GM21515 (cell line): Measurements from ENCODE around the gene ANKRD65.
A peak's percentile ranks its signal among the peaks of the same experiment; 100 is the strongest.
"Not testable (repeated sequence)": the region's sequence is repeated elsewhere in the genome, so short reads cannot be mapped to it uniquely, and the experiment has no call there.

Experiments
- ATAC-seq: cut with Tn5 transposase; IDR thresholded peaks from one replicate; pipeline ENCODE4 v1.9.1; 2021; ENCODE audit not compliant: unreplicated experiment

ANKRD65 gene

GRCh38 chr1:1397839-1398523 is 23.1 kb downstream of the ANKRD65 start:
- no peak for ATAC-seq

DNA sequence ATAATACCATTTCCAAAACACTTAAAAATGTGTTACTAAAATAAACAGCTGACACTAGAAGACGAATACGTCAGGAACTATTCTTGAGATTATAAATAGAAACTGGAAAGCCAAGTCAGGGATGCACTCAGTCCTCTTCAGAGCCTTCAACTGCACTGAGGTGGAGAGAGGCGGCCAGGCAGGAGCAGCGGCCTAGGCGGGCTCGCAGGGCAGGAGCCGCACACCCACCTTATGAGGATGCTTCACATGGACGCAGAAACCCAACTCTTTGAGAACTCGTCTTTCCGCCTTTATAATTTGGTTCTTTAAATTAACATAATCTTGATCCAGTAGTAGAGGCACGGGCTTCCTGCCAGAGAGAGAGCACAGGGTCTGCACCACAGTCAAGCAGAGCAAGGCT is 25.9 kb downstream of the ANKRD65 start:
- no peak for ATAC-seq

DNA sequence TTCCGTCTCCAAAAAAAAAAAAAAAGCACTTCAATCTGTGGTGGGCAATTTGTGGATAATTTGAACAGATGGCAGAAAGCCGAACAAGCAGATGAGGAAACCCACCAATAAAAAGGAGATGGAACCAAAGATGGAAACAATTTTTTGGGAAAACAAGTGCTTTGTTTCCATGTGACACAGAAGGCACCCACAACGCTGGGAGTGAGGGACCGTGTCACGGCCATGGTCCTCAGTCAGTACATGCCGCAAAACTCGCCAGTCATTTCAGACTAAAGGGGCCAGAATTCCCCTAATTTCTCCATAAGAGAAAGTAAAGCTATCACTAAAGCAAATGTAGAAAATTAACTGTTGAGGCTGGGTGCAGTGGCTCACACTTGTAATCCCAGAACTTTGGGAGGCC is 27.0 kb downstream of the ANKRD65 start:
- no peak for ATAC-seq

DNA sequence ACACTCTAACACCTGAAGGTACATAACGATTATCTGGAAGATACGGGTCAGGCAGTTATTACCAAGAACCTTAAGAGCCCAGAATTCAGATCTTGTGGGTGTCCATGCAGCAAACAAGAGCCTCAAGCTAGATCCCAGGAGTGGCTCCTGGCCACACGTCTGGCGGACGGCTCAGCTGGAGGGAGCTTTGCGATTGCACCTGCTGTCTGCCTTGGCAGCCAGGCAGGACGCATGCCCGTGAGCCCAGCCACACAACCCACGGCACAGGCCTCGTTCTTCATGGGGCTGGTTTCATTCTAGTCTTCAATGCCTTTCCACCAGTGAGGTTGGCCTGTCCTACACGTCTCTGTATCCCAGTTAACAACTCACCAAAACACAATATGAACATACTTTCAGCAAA is 27.6 kb downstream of the ANKRD65 start:
- no peak for ATAC-seq

DNA sequence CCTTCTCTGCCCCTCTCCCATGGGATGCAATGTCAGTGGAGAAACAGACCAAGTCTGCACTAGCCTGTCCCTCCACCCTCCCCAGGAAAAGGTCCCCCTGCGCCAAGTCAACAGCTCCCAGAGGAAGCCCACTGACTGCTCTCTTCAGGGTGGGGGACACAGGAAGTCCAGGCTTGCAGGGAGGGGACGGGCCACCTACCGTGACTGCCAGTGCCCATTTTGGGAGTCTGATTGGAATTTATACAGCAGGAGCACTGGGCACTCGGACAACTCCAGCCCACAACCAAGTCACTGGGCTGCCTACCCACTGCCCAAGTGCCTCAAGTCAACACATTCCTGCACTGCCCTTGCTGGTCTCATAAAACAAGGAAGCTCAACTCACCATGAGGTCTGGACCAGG is 28.1 kb downstream of the ANKRD65 start:
- ATAC-seq, result no peak

DNA sequence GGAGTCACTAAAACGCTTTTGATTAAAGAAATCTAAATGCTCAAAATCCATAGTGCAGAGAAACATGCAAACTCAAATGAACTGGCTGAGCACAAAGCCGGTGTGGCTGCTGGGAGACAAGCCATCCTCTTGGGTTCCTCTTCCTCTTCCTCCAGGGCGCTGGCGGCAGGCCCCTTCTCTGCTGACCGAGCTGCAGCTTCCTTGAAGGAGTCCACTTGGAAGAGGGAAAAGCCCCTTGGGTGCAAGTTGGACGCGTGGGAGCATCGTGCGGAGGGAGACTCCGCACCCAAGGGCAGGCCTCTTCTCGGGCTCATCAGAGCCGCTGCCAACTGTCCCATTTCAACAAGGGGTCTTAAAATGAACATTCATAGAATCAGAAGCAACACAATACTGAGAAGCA is 29.9 kb downstream of the ANKRD65 start:
- ATAC-seq, result no peak

DNA sequence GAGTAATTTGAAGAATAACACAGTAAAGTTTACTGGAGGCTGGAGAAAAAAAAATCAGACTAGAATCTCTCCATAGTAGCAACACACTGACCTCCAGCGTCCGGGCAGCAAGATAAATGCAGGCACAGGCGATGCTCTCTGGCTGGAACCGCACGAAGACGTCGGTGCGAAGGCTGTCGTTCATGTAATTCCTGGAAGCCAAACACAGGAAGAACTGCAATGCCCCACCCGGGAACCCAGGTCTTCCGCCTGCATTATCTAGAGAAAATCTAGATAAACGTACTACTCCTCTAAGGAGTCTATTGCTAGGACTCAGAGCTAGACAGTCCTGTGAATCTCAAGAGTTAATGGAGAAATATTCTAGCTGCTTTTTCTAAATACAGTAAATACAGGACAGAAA is 30.4 kb downstream of the ANKRD65 start:
- ATAC-seq, result no peak

DNA sequence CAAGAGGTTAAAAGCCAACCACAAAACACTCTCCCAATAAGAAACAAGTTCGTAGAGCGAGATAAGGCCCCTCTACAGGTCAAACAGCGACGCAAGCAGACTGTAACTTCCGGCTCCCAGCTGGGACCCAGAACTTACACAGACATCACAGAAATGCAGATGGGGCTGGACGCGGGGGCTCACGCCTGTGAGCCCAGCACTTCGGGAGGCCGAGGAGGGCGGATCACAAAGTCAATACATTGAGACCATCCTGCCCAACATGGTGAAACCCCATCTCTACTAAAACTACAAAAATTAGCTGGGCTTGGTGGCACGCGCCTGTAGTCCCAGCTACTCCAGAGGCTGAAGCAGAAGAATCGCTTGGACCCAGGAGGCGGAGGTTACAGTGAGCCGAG is 33.0 kb downstream of the ANKRD65 start:
- ATAC-seq, result no peak

DNA sequence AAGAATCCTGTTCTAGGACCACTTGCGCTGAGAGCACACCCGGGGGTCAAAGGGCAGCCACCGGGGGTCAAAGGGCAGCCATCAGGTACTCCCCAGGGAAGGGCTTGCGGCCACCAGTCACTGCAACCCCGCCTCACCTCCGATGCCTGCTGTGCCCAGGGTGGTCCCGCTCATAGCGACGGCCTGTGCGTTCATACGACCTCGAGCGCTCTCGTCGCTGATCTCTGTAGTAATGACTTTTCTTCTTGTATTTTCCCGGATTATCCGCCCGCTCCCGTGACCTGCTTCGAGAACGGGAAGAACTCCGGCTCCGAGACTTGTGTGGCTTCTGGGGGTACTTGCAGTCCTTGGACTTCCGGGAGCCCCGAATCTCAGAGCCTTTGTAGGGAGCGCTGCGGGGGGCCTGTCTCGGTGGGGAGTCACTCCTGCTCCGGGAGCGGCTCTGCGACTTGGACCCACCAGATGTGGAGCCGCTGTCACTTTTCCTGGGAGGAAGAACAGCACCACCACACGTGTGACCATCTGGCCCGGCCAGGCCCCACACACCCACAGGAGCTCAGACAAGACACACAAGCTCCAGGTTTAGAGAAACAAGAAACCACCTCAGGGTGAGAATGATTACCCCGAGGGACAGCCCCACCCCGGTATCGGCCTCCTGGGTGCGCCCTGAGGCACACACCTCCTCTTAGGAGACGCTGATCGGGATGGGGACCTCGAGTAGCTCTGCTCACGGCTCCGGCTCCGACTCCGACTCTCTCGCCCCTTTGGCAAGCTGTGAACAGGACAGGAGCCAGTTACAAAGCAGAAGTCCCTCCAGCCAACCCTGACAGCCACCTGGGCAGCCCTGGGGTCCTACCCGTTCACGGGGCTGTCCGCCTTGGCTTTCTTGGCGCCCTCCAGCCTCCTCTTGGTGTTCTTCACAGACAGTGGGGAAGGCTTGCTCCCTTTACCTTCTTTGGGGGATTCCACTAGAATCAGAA is 33.7 kb downstream of the ANKRD65 start:
- ATAC-seq, result no peak

GRCh38 chr1:1385931-1386330 is 35.1 kb downstream of the ANKRD65 start:
- no peak for ATAC-seq

DNA sequence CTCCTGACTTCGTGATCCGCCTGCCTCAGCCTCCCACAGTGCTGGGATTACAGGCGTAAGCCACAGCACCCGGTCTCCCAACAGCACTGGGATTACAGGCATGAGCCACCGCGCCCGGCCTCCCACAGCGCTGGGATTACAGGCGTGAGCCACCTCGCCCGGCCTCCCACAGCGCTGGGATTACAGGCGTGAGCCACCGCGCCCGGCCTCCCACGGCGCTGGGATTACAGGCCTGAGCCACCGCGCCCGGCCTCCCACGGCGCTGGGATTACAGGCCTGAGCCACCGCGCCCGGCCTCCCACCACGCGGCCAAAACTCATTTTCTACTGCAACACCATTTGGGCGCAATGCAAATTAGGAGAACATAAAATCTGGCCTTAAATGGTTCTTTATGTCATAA is 35.7 kb downstream of the ANKRD65 start:
- not testable (repeated sequence) for ATAC-seq

DNA sequence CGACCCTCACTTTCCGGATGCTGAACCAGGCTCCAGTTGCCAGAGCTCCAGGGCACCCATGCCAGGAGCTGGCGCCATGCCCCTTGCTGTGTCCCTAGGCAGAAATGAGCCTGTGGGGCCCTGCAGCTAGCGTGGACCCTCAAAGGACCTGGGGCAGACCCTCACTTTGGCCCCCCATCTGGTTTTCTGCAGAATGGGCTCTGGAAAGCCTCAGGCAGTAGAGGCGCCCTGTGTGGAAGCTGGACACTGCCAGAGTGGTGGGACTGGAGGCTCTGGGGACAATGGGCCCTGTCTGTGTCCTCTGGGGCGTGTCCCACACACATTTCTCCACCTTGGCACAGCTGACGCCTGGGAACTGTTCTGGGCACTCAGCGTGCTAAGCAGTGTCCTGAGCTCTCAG is 39.8 kb downstream of the ANKRD65 start:
- ATAC-seq, result no peak

DNA sequence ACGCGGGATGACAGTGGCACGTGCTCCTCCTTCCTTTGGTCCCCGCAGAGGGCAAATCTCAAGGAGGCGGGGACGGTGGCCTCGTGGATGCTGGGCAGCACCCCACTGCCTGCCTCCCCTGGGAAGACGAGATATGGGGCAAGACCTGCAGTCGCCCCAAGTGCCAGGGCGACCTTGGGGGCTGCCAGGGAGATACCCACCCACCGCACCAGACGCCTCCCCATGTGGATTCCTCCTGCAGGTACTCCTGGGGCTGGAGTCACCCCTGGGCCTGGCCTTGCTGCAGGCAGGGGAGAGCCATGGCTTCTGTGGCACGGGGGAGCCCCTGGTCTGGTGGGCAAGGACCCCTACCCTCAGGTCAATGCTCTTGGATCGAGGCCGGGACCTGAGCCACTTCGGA is 40.2 kb downstream of the ANKRD65 start:
- no peak for ATAC-seq

DNA sequence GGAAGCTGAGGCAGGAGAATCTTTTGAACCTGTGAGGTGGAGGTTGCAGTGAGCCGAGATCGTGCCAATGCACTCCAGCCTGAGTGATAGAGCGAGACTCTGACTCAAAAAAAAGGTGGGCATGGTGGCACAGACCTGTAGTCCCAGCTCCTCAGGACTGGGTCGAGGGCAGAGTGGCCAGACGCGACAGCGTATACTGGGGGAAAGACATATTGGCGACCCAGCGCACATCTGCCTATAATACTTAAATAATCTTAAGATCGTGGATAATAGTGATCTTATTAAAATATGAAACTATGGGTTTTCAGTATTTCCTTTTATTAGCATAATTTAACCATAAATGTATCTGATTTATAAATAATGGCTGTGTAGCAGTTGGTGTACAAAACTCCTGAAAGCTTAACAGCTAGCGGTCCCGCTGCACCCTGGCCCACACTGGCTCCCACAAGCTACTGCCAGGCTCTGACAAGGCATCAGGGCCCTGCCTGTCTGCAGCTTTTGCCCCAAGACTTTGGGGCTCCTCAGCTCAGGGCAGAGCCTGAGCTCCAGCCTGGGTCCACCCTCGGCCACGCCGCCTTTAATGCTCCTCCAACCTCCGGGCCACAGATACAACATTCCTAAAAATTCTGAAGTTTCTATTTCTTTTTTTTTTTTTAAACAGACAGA is 43.4 kb downstream of the ANKRD65 start:
- no peak for ATAC-seq

- no peak for ATAC-seq
These were observed 44.4 kb downstream of the ANKRD65 start for GRCh38 chr1:1376551-1377226.

- peak; percentile 84 for ATAC-seq
These were observed 46.0 kb downstream of the ANKRD65 start, which contains the start of gene AURKAIP1 for GRCh38 chr1:1374929-1375662. TSS of gene AURKAIP1 (minus strand) at chr1:1375207. CDS start at chr1:1374756, 451 bp downstream.

DNA sequence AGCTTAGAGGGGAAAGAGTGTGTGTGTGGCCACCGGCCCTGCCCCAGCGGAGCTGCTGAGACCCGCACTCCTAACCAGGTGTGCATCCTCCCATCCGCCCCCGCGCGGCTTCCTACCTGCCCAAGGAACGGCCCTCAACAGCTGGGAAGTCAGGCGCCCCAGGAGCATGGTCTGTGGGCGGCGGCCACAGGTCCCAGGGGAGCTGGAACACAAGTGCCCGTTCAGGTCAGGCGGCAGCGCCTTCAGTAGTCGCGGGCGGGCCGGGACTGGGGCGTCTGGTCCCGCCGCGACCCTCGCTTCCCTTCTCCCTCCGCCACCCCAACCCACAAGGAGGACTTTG is 46.5 kb downstream of the ANKRD65 start:
- peak; percentile 3 for ATAC-seq

GRCh38 chr1:1373815-1374588 is 47.1 kb downstream of the ANKRD65 start:
- no peak for ATAC-seq

DNA sequence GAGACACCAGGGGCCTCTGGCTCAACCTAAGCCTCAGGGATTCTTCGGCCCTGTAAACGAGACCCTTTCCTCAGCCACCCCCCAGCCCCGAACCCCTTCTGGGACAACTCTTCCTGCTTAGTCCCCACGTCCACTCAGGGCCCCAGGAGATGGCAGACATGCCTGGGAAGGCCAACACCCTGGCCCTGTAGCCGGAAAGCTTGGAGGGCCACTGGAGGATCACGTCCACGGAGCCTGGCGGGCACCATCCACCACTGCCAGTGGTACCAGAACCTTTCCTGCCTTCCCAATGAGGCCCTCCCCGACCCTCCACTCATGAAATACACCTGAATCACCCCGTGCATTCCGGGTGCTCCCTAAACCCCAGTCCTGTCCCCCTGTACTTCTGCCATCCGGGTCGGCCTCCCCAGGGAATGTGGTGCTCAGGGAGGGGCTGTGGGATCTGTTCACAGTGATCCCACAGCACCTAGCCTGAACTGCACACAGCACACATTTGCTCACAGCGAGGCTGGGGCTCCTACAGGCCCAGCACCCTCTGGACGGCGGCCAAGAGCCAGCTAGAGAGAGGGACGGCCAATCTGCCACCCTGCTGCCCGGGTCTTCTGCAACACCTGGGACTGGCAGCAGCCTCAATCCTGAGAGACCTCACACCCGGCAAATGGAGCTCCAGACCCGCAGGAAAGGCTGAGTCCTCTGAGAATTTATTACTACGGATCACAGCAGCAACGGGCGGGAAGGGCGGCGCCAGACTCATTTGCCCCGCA is 47.8 kb downstream of the ANKRD65 start:
- ATAC-seq, result no peak
